Measurements from ENCODE around the gene STOML1.

Gene STOML1

GRCh38 chr15:73928971-73929627 is 63.0 kb downstream of the STOML1 start:
- no peak for DNase-seq (ENCODE audit: low read depth)

Data from GM04503 (cell line).